GM06990 (cell line): Measurements from ENCODE around the gene SYT5.

ENCODE experiments used
- DNase-seq: peaks from one replicate; pipeline ENCODE4 v3.0.0-alpha.2; 2011; ENCODE audit not compliant: insufficient read length; ENCODE audit errors: extremely low read depth
- H3K27me3 ChIP-seq: replicated peaks from 2 replicates; pipeline ENCODE4 v1.6.0; 2011; ENCODE audit warnings: low read length; ENCODE audit not compliant: control insufficient read depth, insufficient read depth
- H3K36me3 ChIP-seq: 2 replicates; pipeline ENCODE4 v1.5.1; 2011; ENCODE audit warnings: low read length; ENCODE audit not compliant: control insufficient read depth, insufficient read depth
- H3K4me3 ChIP-seq: replicated peaks from 2 replicates; pipeline ENCODE4 v1.5.1; 2011; ENCODE audit warnings: low read depth, mild to moderate bottlenecking, control low read depth, low read length
- CTCF ChIP-seq: IDR thresholded peaks from 2 replicates; pipeline ENCODE4 v1.5.1; 2011; ENCODE audit warnings: low read length, control low read depth, mild to moderate bottlenecking, inconsistent platforms; ENCODE audit not compliant: insufficient read depth, poor library complexity, severe bottlenecking

Gene SYT5

GRCh38 chr19:55160128-55160985 lies 19.7 kb downstream of the SYT5 start:
- DNase-seq = peak; percentile 90
- H3K27me3 ChIP-seq = no peaks in the 10 kb centered on the region
- peak; percentile 96 for TF ChIP-seq CTCF
- no peak overlapping the region for H3K4me3 ChIP-seq
- no peaks in the 10 kb centered on the region for H3K36me3 ChIP-seq

GRCh38 chr19:55158848-55159749 lies 21.0 kb downstream of the SYT5 start:
- H3K27me3 ChIP-seq = no peaks in the 10 kb centered on the region
- TF ChIP-seq CTCF = no peak
- H3K36me3 ChIP-seq = no peaks in the 10 kb centered on the region
- DNase-seq = no peak
- H3K4me3 ChIP-seq = no peak overlapping the region

GRCh38 chr19:55158423-55158822 lies 21.7 kb downstream of the SYT5 start:
- no peak for DNase-seq
- Histone ChIP-seq H3K36me3 (no peaks in the 10 kb centered on the region), H3K4me3 (no peak overlapping the region), H3K27me3 (no peaks in the 10 kb centered on the region)
- TF ChIP-seq CTCF = no peak

DNA sequence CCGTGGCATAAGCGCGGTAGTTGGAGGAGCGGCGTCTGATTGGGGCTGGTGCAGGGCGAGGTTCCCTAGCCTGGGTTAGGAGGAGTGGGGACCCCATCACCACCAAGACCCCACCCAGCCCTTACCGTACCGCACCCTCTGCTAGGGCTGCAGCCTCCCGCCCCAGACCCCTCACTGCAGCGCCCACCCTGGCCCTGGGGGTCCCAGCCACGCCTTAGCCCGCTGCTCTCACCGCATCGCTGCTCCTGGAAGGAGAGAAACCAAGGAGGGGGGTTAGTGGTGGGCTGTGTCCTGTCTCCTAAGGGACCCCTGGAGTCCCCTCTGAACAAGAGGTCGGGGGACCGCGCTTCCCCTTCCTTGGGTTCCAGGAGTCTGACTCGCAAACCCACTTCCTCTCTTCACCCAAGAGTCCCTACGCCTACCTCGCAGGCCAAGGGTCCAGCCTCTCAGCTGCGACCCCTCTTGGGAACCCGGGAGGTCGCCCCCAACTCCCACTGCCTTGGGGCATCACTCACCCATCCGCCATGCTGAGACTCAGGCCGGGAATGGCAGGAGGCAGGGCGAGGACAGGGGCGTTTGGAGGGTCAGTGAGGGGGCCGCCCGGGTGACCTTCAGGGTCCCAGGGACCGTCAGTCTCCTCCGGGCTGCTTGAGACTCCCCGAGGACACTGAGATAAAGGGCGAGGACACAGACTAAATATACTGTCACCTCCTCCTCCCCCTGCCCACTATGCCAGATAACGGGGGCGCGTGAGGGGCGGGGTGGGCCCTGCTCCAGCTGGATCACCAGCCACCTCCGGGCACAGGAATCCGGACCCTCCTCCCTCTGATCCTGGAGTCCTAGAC lies 22.8 kb downstream of the SYT5 start, which contains the start of gene TNNI3:
TSS of gene TNNI3 (minus strand) at position 669 of the 845 bp plus-strand sequence. CDS start at position 526, 143 bp downstream.
- no peaks in the 10 kb centered on the region for H3K36me3 ChIP-seq
- DNase-seq = no peak
- no peak for TF ChIP-seq CTCF
- H3K4me3 ChIP-seq = no peak within 1 kb of the TSS
- no peaks in the 10 kb centered on the region for H3K27me3 ChIP-seq
